Measurements from ENCODE around the gene CD82.

GRCh38 chr11:44633641-44634040, 68.2 kb downstream of the CD82 start:
- TF ChIP-seq, protein P1, sequence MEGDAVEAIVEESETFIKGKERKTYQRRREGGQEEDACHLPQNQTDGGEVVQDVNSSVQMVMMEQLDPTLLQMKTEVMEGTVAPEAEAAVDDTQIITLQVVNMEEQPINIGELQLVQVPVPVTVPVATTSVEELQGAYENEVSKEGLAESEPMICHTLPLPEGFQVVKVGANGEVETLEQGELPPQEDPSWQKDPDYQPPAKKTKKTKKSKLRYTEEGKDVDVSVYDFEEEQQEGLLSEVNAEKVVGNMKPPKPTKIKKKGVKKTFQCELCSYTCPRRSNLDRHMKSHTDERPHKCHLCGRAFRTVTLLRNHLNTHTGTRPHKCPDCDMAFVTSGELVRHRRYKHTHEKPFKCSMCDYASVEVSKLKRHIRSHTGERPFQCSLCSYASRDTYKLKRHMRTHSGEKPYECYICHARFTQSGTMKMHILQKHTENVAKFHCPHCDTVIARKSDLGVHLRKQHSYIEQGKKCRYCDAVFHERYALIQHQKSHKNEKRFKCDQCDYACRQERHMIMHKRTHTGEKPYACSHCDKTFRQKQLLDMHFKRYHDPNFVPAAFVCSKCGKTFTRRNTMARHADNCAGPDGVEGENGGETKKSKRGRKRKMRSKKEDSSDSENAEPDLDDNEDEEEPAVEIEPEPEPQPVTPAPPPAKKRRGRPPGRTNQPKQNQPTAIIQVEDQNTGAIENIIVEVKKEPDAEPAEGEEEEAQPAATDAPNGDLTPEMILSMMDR (IDR thresholded peaks at IDR 0.05): no peak
- no peak for TF ChIP-seq POLR2A (IDR thresholded peaks at IDR 0.05)
- no peak for TF ChIP-seq POLR2AphosphoS5 (IDR thresholded peaks at IDR 0.05)

All from breast epithelium (tissue), 3 donors.